Brain microvascular endothelial cell (primary cell): ENCODE results near the gene GDAP1L1.
"Not testable (repeated sequence)": the region's sequence is repeated elsewhere in the genome, so short reads cannot be mapped to it uniquely, and the experiment has no call there.

ENCODE experiments used
- DNase-seq: peaks from one replicate; pipeline ENCODE4 v3.0.0-alpha.2; 2020
- H3K27ac ChIP-seq: fragments of 250-450 bp; sonication (Bioruptor Pico); 2 replicates; pipeline ENCODE4 v1.5.1; 2020; ENCODE audit warnings: mild to moderate bottlenecking, moderate library complexity
- H3K27me3 ChIP-seq: fragments of 250-450 bp; sonication (Bioruptor Pico); replicated peaks from 2 replicates; pipeline ENCODE4 v1.5.1; 2020; ENCODE audit warnings: mild to moderate bottlenecking
- H3K36me3 ChIP-seq: fragments of 250-450 bp; sonication (Bioruptor Pico); replicated peaks from 2 replicates; pipeline ENCODE4 v1.5.1; 2020; ENCODE audit warnings: mild to moderate bottlenecking
- H3K4me3 ChIP-seq: 2 replicates; pipeline ENCODE4 v1.5.1; 2011; ENCODE audit warnings: low read depth, mild to moderate bottlenecking, control low read depth, low read length, moderate library complexity
- CTCF ChIP-seq: IDR thresholded peaks from 2 replicates; pipeline ENCODE4 v1.5.1; 2011; ENCODE audit warnings: low read depth, mild to moderate bottlenecking, moderate library complexity, low read length, control low read depth, inconsistent platforms; ENCODE audit errors: missing control alignments
- in situ Hi-C: cut with HindIII; loops from 2 replicates; pipeline ENCODE4 v1.10.0; 2017; ENCODE audit warnings: low sequenced_read_pairs, low pct_ligation_motif_present

Gene GDAP1L1

GRCh38 chr20:44231713-44232468 is 15.2 kb upstream of the GDAP1L1 start:
- H3K36me3 ChIP-seq = no peaks in the 10 kb centered on the region
- no peak overlapping the region for H3K4me3 ChIP-seq
- no peak overlapping the region for H3K27ac ChIP-seq
- in situ Hi-C loops = no loop called here
- no peak for TF ChIP-seq CTCF
- no peak for DNase-seq
- H3K27me3 ChIP-seq = no peaks in the 10 kb centered on the region

- H3K36me3 ChIP-seq, H3K27me3 ChIP-seq, H3K27ac ChIP-seq, in situ Hi-C loops, H3K4me3 ChIP-seq, DNase-seq: not testable (repeated sequence)
Measured at GRCh38 chr20:44232469-44232856, 14.6 kb upstream of the GDAP1L1 start.

GRCh38 chr20:44233436-44234016 is 13.6 kb upstream of the GDAP1L1 start:
- Histone ChIP-seq H3K27me3 (no peaks in the 10 kb centered on the region), H3K27ac (no peak overlapping the region), H3K4me3 (no peak overlapping the region), H3K36me3 (no peaks in the 10 kb centered on the region)
- no peak for DNase-seq
- TF ChIP-seq CTCF = no peak
- in situ Hi-C loops = no loop called here

- in situ Hi-C loops = no loop called here
- DNase-seq = no peak
- H3K27ac ChIP-seq = no peak overlapping the region
Measured at GRCh38 chr20:44234566-44235317, 12.4 kb upstream of the GDAP1L1 start.

GRCh38 chr20:44235702-44236101 is 11.4 kb upstream of the GDAP1L1 start:
- Histone ChIP-seq H3K36me3 (no peaks in the 10 kb centered on the region), H3K4me3 (no peak overlapping the region), H3K27me3 (no peaks in the 10 kb centered on the region), H3K27ac (no peak overlapping the region)
- in situ Hi-C loops = no loop called here
- TF ChIP-seq CTCF = no peak
- DNase-seq = no peak

More at GRCh38 chr20:44234566-44235317, 12.4 kb upstream of the GDAP1L1 start:
- no peak for TF ChIP-seq CTCF
- Histone ChIP-seq H3K36me3 (no peaks in the 10 kb centered on the region), H3K27me3 (no peaks in the 10 kb centered on the region), H3K4me3 (no peak overlapping the region)

- H3K36me3 ChIP-seq, H3K27me3 ChIP-seq, in situ Hi-C loops, H3K27ac ChIP-seq, H3K4me3 ChIP-seq, DNase-seq: not testable (repeated sequence)
Measured at GRCh38 chr20:44236840-44237239, 10.3 kb upstream of the GDAP1L1 start.
